HEK293T (cell line): ENCODE measurements around the gene B3GLCT.

Experiments used
- FOXK2 ChIP-seq: fragments of 450-650 bp; IDR thresholded peaks from 2 replicates; pipeline ENCODE4 v1.6.1; 2016; ENCODE audit warnings: mild to moderate bottlenecking
- FOXM1 ChIP-seq: fragments of 450-650 bp; IDR thresholded peaks from 2 replicates; pipeline ENCODE4 v1.6.1; 2017; ENCODE audit warnings: mild to moderate bottlenecking, borderline replicate concordance

DNA sequence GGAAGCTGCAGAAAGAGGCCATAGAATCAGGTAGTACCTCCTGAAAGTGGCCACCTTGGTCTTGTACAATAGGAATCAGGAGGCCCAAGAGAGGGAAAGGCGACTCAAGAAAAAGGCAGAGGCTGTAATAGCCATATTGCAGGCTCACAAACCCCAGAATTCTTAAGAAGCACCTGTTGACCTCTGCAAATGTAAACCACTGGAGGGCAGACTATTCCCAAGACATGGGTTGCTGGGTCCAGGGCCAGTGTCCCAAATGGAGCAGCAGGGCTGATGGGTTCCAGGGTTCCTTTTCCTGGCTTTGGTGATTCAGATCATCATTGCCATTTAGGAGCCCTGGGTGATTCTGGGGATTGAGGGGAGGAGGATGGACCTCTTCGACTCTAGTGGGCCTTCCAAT lies 167.6 kb downstream of the B3GLCT start:
- TF ChIP-seq FOXM1 (no peak), FOXK2 (no peak)
